OCI-LY1 (cell line): ENCODE data around the gene ALDH3A1.

ENCODE experiments used
- CTCF ChIP-seq: fragments of 200-600 bp; sonication (generic), shearing (Covaris generic); IDR thresholded peaks from 2 replicates; pipeline ENCODE4 v1.5.1; 2017; ENCODE audit warnings: mild to moderate bottlenecking, antibody characterized with exemption, low read length, moderate library complexity, mixed read lengths
- EZH2 ChIP-seq: fragments of 200-600 bp; sonication (generic), shearing (Covaris generic); IDR thresholded peaks from 2 replicates; pipeline ENCODE4 v1.8.0; 2017; ENCODE audit warnings: borderline replicate concordance, mixed run types, mild to moderate bottlenecking, antibody characterized with exemption, low read length, moderate library complexity, mixed read lengths

- TF ChIP-seq CTCF, result no peak
- no peak for TF ChIP-seq EZH2
These were observed 27.3 kb downstream of the ALDH3A1 start for GRCh38 chr17:19720631-19721426.
